GM23338 (cell line): ENCODE results near the gene CNTN5.

Experiments
- CREB1 ChIP-seq: fragments of 250-450 bp; sonication (Bioruptor Pico); IDR thresholded peaks from 2 replicates; pipeline ENCODE4 v1.5.0; 2020; ENCODE audit warnings: low read depth, mild to moderate bottlenecking, moderate library complexity
- CTCF ChIP-seq, 2 experiments: fragments of 200-600 bp in 1 of 2; sonication (generic) in 1 of 2; conservative IDR thresholded peaks; 2 replicates each; pipeline versions ENCODE4 v1.5.1 to v1.6.1; 2016 to 2017; ENCODE audit warnings: antibody characterized with exemption in 2 of 2, low read depth in 2 of 2, mild to moderate bottlenecking in 2 of 2, moderate library complexity in 1 of 2
- EZH2 ChIP-seq: fragments of 200-600 bp; sonication (generic); IDR thresholded peaks from one replicate; pipeline ENCODE4 v1.8.0; 2017; ENCODE audit warnings: antibody characterized with exemption, mild to moderate bottlenecking, low read depth; ENCODE audit not compliant: unreplicated experiment
- EZH2phosphoT487 ChIP-seq: fragments of 200-600 bp; sonication (generic); IDR thresholded peaks from one replicate; pipeline ENCODE4 v1.8.1; 2018; ENCODE audit warnings: antibody characterized with exemption; ENCODE audit not compliant: unreplicated experiment
- JUNB ChIP-seq: IDR thresholded peaks from one replicate; pipeline ENCODE4 v1.6.1; 2016; ENCODE audit warnings: antibody characterized with exemption; ENCODE audit not compliant: unreplicated experiment
- POLR2AphosphoS5 ChIP-seq: IDR thresholded peaks from 2 replicates; pipeline ENCODE4 v1.6.1; 2016; ENCODE audit warnings: antibody characterized with exemption, low read depth
- STAT1 ChIP-seq: IDR thresholded peaks from one replicate; pipeline ENCODE4 v1.6.1; 2016; ENCODE audit warnings: antibody characterized with exemption; ENCODE audit not compliant: unreplicated experiment
- ZNF114 ChIP-seq: fragments of 250-450 bp; sonication (Bioruptor Pico); IDR thresholded peaks from 2 replicates; pipeline ENCODE4 v1.5.0; 2020; ENCODE audit warnings: mild to moderate bottlenecking, moderate library complexity
- ZNF331 ChIP-seq: fragments of 250-450 bp; sonication (Bioruptor Pico); IDR thresholded peaks from 2 replicates; pipeline ENCODE4 v1.5.0; 2020; ENCODE audit warnings: low read depth, mild to moderate bottlenecking, moderate library complexity
- ZNF462 ChIP-seq: fragments of 250-450 bp; sonication (Bioruptor Pico); IDR thresholded peaks from 2 replicates; pipeline ENCODE4 v1.5.0; 2020; ENCODE audit warnings: mild to moderate bottlenecking, moderate library complexity
- TF ChIP-seq, protein P1 (sequence below): IDR thresholded peaks from one replicate; pipeline ENCODE4 v1.6.1; 2018; ENCODE audit warnings: antibody characterized with exemption; ENCODE audit not compliant: unreplicated experiment

GRCh38 chr11:99154277-99154676, 133.5 kb downstream of the CNTN5 start:
- TF ChIP-seq CTCF (conservative IDR thresholded peaks at IDR 0.05; ENCODE audit: low read depth in 2 of 2) (no peak), EZH2 (no peak), JUNB (no peak), POLR2AphosphoS5 (no peak), ZNF462 (no peak), EZH2phosphoT487 (no peak), CREB1 (CRISPR knock-in tag) (no peak), STAT1 (no peak), ZNF114 (CRISPR knock-in tag) (no peak), ZNF331 (CRISPR knock-in tag) (no peak)
- TF ChIP-seq, protein P1, sequence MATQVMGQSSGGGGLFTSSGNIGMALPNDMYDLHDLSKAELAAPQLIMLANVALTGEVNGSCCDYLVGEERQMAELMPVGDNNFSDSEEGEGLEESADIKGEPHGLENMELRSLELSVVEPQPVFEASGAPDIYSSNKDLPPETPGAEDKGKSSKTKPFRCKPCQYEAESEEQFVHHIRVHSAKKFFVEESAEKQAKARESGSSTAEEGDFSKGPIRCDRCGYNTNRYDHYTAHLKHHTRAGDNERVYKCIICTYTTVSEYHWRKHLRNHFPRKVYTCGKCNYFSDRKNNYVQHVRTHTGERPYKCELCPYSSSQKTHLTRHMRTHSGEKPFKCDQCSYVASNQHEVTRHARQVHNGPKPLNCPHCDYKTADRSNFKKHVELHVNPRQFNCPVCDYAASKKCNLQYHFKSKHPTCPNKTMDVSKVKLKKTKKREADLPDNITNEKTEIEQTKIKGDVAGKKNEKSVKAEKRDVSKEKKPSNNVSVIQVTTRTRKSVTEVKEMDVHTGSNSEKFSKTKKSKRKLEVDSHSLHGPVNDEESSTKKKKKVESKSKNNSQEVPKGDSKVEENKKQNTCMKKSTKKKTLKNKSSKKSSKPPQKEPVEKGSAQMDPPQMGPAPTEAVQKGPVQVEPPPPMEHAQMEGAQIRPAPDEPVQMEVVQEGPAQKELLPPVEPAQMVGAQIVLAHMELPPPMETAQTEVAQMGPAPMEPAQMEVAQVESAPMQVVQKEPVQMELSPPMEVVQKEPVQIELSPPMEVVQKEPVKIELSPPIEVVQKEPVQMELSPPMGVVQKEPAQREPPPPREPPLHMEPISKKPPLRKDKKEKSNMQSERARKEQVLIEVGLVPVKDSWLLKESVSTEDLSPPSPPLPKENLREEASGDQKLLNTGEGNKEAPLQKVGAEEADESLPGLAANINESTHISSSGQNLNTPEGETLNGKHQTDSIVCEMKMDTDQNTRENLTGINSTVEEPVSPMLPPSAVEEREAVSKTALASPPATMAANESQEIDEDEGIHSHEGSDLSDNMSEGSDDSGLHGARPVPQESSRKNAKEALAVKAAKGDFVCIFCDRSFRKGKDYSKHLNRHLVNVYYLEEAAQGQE = no peak
